PFSK-1 (cell line): ENCODE measurements around the gene TMEM221.

Experiments
- POLR2AphosphoS5 ChIP-seq: IDR thresholded peaks from 2 replicates; pipeline ENCODE4 v1.6.1; 2012; ENCODE audit warnings: low read depth, mild to moderate bottlenecking, control low read depth, low read length, moderate library complexity
- REST ChIP-seq, 2 experiments: IDR thresholded peaks; 2 replicates each; pipeline versions ENCODE4 v1.6.1 to v1.8.0; 2011 to 2012; ENCODE audit warnings: low read depth in 2 of 2, low read length in 2 of 2, control low read depth in 1 of 2, inconsistent platforms in 1 of 2, mild to moderate bottlenecking in 1 of 2, moderate library complexity in 1 of 2; ENCODE audit not compliant: insufficient read depth in 1 of 2
- SIN3A ChIP-seq: IDR thresholded peaks from 2 replicates; pipeline ENCODE4 v1.6.1; 2012; ENCODE audit warnings: mild to moderate bottlenecking, low read length, moderate library complexity, borderline replicate concordance; ENCODE audit not compliant: insufficient read depth
- TAF1 ChIP-seq: IDR thresholded peaks from 2 replicates; pipeline ENCODE4 v1.6.1; 2012; ENCODE audit warnings: low read length, control low read depth, borderline replicate concordance; ENCODE audit not compliant: insufficient read depth

DNA sequence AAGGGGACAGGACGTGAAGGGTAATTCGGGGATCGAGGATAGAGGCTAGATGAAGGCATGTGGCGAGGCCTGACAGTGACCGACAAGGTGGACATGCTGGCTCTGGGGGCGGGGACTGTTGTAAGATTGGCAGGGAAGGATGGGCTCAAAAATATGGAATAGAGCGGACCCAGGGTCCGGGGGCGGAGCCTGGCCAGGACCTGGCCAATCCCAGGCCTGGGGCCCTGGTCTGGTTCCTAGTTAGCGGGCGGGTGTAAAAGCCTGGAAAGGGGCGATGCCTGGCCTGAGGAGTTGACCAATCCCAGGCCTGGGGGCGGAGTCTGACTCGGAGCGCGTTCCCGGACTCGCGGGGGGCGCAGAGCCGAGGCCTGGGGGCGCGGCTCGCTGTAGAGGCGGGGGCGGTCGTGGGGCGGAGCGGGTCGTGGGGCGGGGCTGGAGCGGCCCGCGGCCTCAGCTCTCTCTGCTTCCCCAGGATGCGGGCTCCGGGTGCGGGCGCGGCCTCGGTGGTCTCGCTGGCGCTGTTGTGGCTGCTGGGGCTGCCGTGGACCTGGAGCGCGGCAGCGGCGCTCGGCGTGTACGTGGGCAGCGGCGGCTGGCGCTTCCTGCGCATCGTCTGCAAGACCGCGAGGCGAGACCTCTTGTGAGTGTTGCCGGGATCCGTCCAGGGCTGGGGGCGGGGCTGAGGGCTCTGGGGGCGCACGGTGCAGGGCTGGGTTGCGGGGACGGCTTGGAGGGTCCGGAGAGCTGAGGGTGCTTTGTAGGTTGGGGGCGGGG, 21.8 kb upstream of the TMEM221 start, which contains the start of gene SLC27A1:
- TF ChIP-seq TAF1 = no peak
- peak; percentile 38; the same call in 1 of the 2 replicates for TF ChIP-seq POLR2AphosphoS5
- TF ChIP-seq REST (IDR thresholded peaks at IDR 0.05; ENCODE audit: insufficient read depth in 1 of 2, low read depth in 2 of 2, low read length in 2 of 2) = no peak; a peak in 1 of 4 replicates
- TF ChIP-seq SIN3A = no peak
